ACC112 (cell line): ENCODE measurements around the gene MEGF8.

Source experiments
- H2AFZ ChIP-seq: fragments of 200-600 bp; sonication (generic); one replicate; pipeline ENCODE4 v1.6.0; 2017; ENCODE audit warnings: antibody characterized with exemption, low read length; ENCODE audit not compliant: unreplicated experiment
- H3K27ac ChIP-seq: fragments of 200-600 bp; sonication (generic); 2 replicates; pipeline ENCODE4 v1.5.1; 2014; ENCODE audit warnings: low read depth, mild to moderate bottlenecking, antibody characterized with exemption, low read length, moderate library complexity
- H3K27me3 ChIP-seq: fragments of 200-600 bp; sonication (generic); 2 replicates; pipeline ENCODE4 v1.6.1; 2014; ENCODE audit warnings: mild to moderate bottlenecking, antibody characterized with exemption, low read length, moderate library complexity, mixed read lengths; ENCODE audit not compliant: insufficient read depth
- H3K36me3 ChIP-seq: fragments of 200-600 bp; sonication (generic); 2 replicates; pipeline ENCODE4 v1.6.1; 2016; ENCODE audit warnings: mild to moderate bottlenecking, antibody characterized with exemption, low read length, moderate library complexity, mixed read lengths; ENCODE audit not compliant: insufficient read depth
- H3K4me1 ChIP-seq: fragments of 200-600 bp; sonication (generic); one replicate; pipeline ENCODE4 v1.6.1; 2016; ENCODE audit warnings: low read length, mixed read lengths; ENCODE audit not compliant: insufficient read depth, unreplicated experiment, control insufficient read depth
- H3K4me3 ChIP-seq: fragments of 200-600 bp; sonication (generic); 2 replicates; pipeline ENCODE4 v1.5.1; 2014; ENCODE audit warnings: mild to moderate bottlenecking, low read depth, low read length
- H3K79me2 ChIP-seq: fragments of 200-600 bp; sonication (generic); one replicate; pipeline ENCODE4 v1.6.0; 2016; ENCODE audit warnings: low read length; ENCODE audit not compliant: control insufficient read depth, unreplicated experiment, insufficient read depth

Gene MEGF8

GRCh38 chr19:42394751-42395150 lies 69.3 kb downstream of the MEGF8 start:
- peaks cover 6% of the 10 kb centered on the region for H3K27me3 ChIP-seq
- peaks cover 3% of the 10 kb centered on the region for H3K79me2 ChIP-seq
- H3K4me3 ChIP-seq, result no peak overlapping the region
- no peaks in the 10 kb centered on the region for H3K36me3 ChIP-seq
- no peak overlapping the region for H3K27ac ChIP-seq
- no peak overlapping the region for H2AFZ ChIP-seq
- H3K4me1 ChIP-seq, result peaks cover 8% of the 10 kb centered on the region

- peaks cover 8% of the 10 kb centered on the region for H3K4me1 ChIP-seq
- no peaks in the 10 kb centered on the region for H3K36me3 ChIP-seq
- H3K4me3 ChIP-seq, result peak overlapping the region; percentile 98
- H2AFZ ChIP-seq, result peak overlapping the region; percentile 93
- no peaks in the 10 kb centered on the region for H3K27me3 ChIP-seq
- H3K79me2 ChIP-seq, result peaks cover 3% of the 10 kb centered on the region
- peak overlapping the region; percentile 84 for H3K27ac ChIP-seq
Observed at GRCh38 chr19:42396381-42397262, 71.2 kb downstream of the MEGF8 start.

GRCh38 chr19:42397263-42398166 lies 72.1 kb downstream of the MEGF8 start:
- Histone ChIP-seq H3K36me3 (no peaks in the 10 kb centered on the region), H3K4me3 (peak overlapping the region; percentile 98), H3K27me3 (no peaks in the 10 kb centered on the region), H2AFZ (peak overlapping the region; percentile 82), H3K79me2 (peaks cover 3% of the 10 kb centered on the region), H3K4me1 (peaks cover 8% of the 10 kb centered on the region), H3K27ac (peak overlapping the region; percentile 84)

- peaks cover 8% of the 10 kb centered on the region for H3K4me1 ChIP-seq
- peaks cover 3% of the 10 kb centered on the region for H3K79me2 ChIP-seq
- H3K27ac ChIP-seq, result no peak overlapping the region
- no peaks in the 10 kb centered on the region for H3K36me3 ChIP-seq
- no peak overlapping the region for H3K4me3 ChIP-seq
- H3K27me3 ChIP-seq, result no peaks in the 10 kb centered on the region
- no peak overlapping the region for H2AFZ ChIP-seq
Observed at GRCh38 chr19:42400404-42400803, 75.0 kb downstream of the MEGF8 start.

- no peaks in the 10 kb centered on the region for H3K36me3 ChIP-seq
- H3K27me3 ChIP-seq, result no peaks in the 10 kb centered on the region
- peaks cover 5% of the 10 kb centered on the region for H3K4me1 ChIP-seq
- peaks cover 3% of the 10 kb centered on the region for H3K79me2 ChIP-seq
- H3K4me3 ChIP-seq, result peak overlapping the region; percentile 70
- no peak overlapping the region for H3K27ac ChIP-seq
- no peak overlapping the region for H2AFZ ChIP-seq
Observed at GRCh38 chr19:42401365-42402303, 76.2 kb downstream of the MEGF8 start.

- Histone ChIP-seq H2AFZ (no peak overlapping the region), H3K27me3 (no peaks in the 10 kb centered on the region), H3K36me3 (no peaks in the 10 kb centered on the region), H3K79me2 (peaks cover 3% of the 10 kb centered on the region), H3K27ac (no peak overlapping the region), H3K4me3 (no peak overlapping the region), H3K4me1 (peaks cover 4% of the 10 kb centered on the region)
Observed at GRCh38 chr19:42402376-42403116, 77.1 kb downstream of the MEGF8 start.

GRCh38 chr19:42403586-42403985 lies 78.2 kb downstream of the MEGF8 start:
- Histone ChIP-seq H3K36me3 (no peaks in the 10 kb centered on the region), H3K4me3 (no peak overlapping the region), H2AFZ (no peak overlapping the region), H3K27me3 (no peaks in the 10 kb centered on the region), H3K27ac (no peak overlapping the region), H3K79me2 (no peaks in the 10 kb centered on the region), H3K4me1 (no peaks in the 10 kb centered on the region)

GRCh38 chr19:42406111-42406510 lies 80.7 kb downstream of the MEGF8 start:
- H3K27me3 ChIP-seq, result no peaks in the 10 kb centered on the region
- H2AFZ ChIP-seq, result no peak overlapping the region
- H3K36me3 ChIP-seq, result no peaks in the 10 kb centered on the region
- no peaks in the 10 kb centered on the region for H3K79me2 ChIP-seq
- no peak overlapping the region for H3K27ac ChIP-seq
- H3K4me3 ChIP-seq, result no peak overlapping the region
- H3K4me1 ChIP-seq, result no peaks in the 10 kb centered on the region

GRCh38 chr19:42407085-42407815 lies 81.8 kb downstream of the MEGF8 start:
- no peak overlapping the region for H3K27ac ChIP-seq
- no peaks in the 10 kb centered on the region for H3K79me2 ChIP-seq
- no peak overlapping the region for H3K4me3 ChIP-seq
- no peaks in the 10 kb centered on the region for H3K27me3 ChIP-seq
- no peaks in the 10 kb centered on the region for H3K4me1 ChIP-seq
- no peaks in the 10 kb centered on the region for H3K36me3 ChIP-seq
- no peak overlapping the region for H2AFZ ChIP-seq
